ENCODE data around the gene DPM1.

GRCh38 chr20:50959543-50960126, 1.3 kb upstream of the DPM1 start:
- no peak for TF ChIP-seq CTCF (IDR thresholded peaks at IDR 0.05)
- no peak for TF ChIP-seq POLR2A (IDR thresholded peaks at IDR 0.05)
